Right renal pelvis (tissue), 4 donors: ENCODE measurements around the gene RHOBTB1. TPM values are rescaled to one million over a fixed set of nuclear protein-coding genes. Genes with fewer than 3 reads are reported as not detected.
A peak's percentile ranks its signal among the peaks of the same experiment; 100 is the strongest.

Source experiments
- DNase-seq, 4 donors: peaks; one replicate each; pipeline ENCODE4 v3.0.0-alpha.2; 2013; ENCODE audit warnings: low read depth in 4 of 4, low spot score in 3 of 4, missing footprints in 1 of 4
- polyA plus RNA-seq, 4 donors: library from polyadenylated mRNA; unstranded; fragments of 120-200 nt; gene quantifications; one replicate each; pipeline ENCODE4 v1.2.1, GENCODE V29; 2013; ENCODE audit not compliant: insufficient read length in 4 of 4

Gene RHOBTB1
- polyA plus RNA-seq, 4 donors: 69.5 to 88.3 (median 79.2) TPM

GRCh38 chr10:60827791-60828488 is 116.0 kb downstream of the RHOBTB1 start:
- no peak for DNase-seq

- DNase-seq: no peak
These were observed 118.5 kb downstream of the RHOBTB1 start for GRCh38 chr10:60825520-60825919.

- DNase-seq: no peak
These were observed 120.7 kb downstream of the RHOBTB1 start for GRCh38 chr10:60823324-60823723.

- no peak for DNase-seq
These were observed 121.2 kb downstream of the RHOBTB1 start for GRCh38 chr10:60822809-60823208.

GRCh38 chr10:60821656-60822055 is 122.3 kb downstream of the RHOBTB1 start:
- DNase-seq: no peak

GRCh38 chr10:60820093-60820754 is 123.8 kb downstream of the RHOBTB1 start:
- peak in 1 of 4 donors; percentile 47 for DNase-seq

Other genes starting within 250 kb of the RHOBTB1 start
- gene CDK1, start 165.7 kb downstream of the RHOBTB1 start, polyA plus RNA-seq: 10 to 100 TPM; 73.7 to 87.4 (median 79.2) TPM